Chondrocyte (in vitro differentiated cells): ENCODE measurements around the gene ACACA. TPM values are rescaled to one million over a fixed set of nuclear protein-coding genes. Genes with fewer than 3 reads are reported as not detected.
A peak's percentile ranks its signal among the peaks of the same experiment; 100 is the strongest.
"Not testable (repeated sequence)": the region's sequence is repeated elsewhere in the genome, so short reads cannot be mapped to it uniquely, and the experiment has no call there.

Experiments
- DNase-seq: peaks from one replicate; pipeline ENCODE4 v3.0.0; 2021; ENCODE audit warnings: mixed read lengths, low spot score
- H3K27ac Mint-ChIP-seq: one replicate; pipeline ENCODE4 v1.8.0; 2021; ENCODE audit warnings: mild to moderate bottlenecking, moderate library complexity, mixed read lengths; ENCODE audit not compliant: unreplicated experiment
- H3K27me3 Mint-ChIP-seq: 2 replicates; pipeline ENCODE4 v1.8.0; 2021; ENCODE audit warnings: low read depth, mixed read lengths
- H3K36me3 Mint-ChIP-seq: 2 replicates; pipeline ENCODE4 v1.8.0; 2021; ENCODE audit warnings: low read depth, mixed read lengths
- H3K4me1 Mint-ChIP-seq: 2 replicates; pipeline ENCODE4 v1.8.0; 2021; ENCODE audit warnings: low read depth, mild to moderate bottlenecking, mixed read lengths
- H3K4me3 Mint-ChIP-seq: one replicate; pipeline ENCODE4 v1.8.0; 2021; ENCODE audit warnings: mild to moderate bottlenecking, moderate library complexity, mixed read lengths; ENCODE audit not compliant: unreplicated experiment
- H3K9me3 Mint-ChIP-seq: 2 replicates; pipeline ENCODE4 v1.8.0; 2021; ENCODE audit warnings: low read depth, mixed read lengths
- long read RNA-seq: library from polyadenylated mRNA; stranded (forward); transcript quantifications from one replicate; pipeline ENCODE4 v2.0.0, GENCODE V29; 2021
- total RNA-seq: library from RNA; stranded (reverse); gene quantifications from 3 replicates; pipeline ENCODE4 v1.2.1, GENCODE V29; 2021
- TF ChIP-seq, protein P1 (sequence below): fragments of 200-600 bp; sonication (generic); IDR thresholded peaks from 2 replicates; pipeline ENCODE4 v1.5.0; 2021; ENCODE audit warnings: antibody characterized with exemption, mild to moderate bottlenecking, moderate library complexity

Gene ACACA
- 76.5 to 82.7 TPM (median 77.1 TPM) in 3 replicates for total RNA-seq
- long read RNA-seq, partial matches to known transcripts, result 9 of 15 reads
- long read RNA-seq, other reads (novel, unspliced or antisense), result 5 of 15 reads

DNA sequence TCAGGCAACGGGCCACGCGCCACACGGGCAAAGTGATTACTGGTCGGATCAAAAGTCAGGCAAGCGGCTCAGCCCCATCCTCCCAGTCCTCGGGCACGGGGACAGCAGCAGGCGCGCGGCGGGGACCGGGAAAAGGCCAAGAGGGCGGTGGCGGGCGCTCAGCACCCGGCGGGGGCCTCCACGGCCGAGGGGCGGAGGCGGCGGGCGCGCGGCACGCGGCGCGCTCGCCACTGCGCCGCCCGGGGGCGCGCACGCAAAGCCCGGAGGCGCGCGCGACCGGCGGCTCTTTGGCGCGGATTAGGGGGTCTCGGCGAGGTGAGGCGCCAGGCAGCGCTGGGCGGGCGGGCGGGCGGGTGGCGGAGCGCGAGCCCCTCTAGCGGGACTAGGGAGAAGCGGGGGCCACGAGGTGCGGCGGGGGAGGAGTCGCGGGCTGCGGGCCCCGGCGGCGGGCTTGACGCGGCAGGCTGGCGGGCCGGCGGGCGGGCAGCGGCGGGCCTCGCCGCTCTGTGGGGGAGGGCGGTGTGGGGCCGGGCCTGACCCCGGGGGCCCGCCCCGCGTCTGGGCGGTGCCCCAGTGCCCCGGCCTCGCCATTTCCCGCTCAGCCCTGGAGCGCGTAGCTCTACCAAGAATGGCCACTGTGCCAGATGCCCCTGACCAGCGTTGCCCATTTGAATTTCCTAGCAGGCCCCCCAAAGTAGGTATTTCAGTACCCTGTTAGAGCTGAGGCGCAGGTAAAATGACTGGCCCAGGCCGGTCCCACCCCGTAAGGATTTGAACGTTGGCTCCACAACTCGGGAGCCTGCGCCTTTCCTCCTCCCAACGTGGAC lies at the start of gene ACACA, which contains the start of gene TADA2A:
Gene ACACA, minus strand, starts transcription at position 202 of the 827 bp plus-strand sequence. CDS start 537 bp downstream, outside the sequence.
Gene TADA2A, plus strand, starts transcription at position 252 of the 827 bp plus-strand sequence. CDS start 4,480 bp downstream, outside the sequence.
- H3K4me3 Mint-ChIP-seq, result peak within 1 kb of the TSS; percentile 99
- H3K36me3 Mint-ChIP-seq, result peaks cover 7% of the 10 kb centered on the region
- peak within 1 kb of the TSS; percentile 95 for H3K27ac Mint-ChIP-seq
- no peaks in the 10 kb centered on the region for H3K27me3 Mint-ChIP-seq
- TF ChIP-seq, protein P1, sequence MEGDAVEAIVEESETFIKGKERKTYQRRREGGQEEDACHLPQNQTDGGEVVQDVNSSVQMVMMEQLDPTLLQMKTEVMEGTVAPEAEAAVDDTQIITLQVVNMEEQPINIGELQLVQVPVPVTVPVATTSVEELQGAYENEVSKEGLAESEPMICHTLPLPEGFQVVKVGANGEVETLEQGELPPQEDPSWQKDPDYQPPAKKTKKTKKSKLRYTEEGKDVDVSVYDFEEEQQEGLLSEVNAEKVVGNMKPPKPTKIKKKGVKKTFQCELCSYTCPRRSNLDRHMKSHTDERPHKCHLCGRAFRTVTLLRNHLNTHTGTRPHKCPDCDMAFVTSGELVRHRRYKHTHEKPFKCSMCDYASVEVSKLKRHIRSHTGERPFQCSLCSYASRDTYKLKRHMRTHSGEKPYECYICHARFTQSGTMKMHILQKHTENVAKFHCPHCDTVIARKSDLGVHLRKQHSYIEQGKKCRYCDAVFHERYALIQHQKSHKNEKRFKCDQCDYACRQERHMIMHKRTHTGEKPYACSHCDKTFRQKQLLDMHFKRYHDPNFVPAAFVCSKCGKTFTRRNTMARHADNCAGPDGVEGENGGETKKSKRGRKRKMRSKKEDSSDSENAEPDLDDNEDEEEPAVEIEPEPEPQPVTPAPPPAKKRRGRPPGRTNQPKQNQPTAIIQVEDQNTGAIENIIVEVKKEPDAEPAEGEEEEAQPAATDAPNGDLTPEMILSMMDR, result no peak
- DNase-seq, result no peak
- no peaks in the 10 kb centered on the region for H3K9me3 Mint-ChIP-seq
- H3K4me1 Mint-ChIP-seq, result peaks cover 43% of the 10 kb centered on the region

DNA sequence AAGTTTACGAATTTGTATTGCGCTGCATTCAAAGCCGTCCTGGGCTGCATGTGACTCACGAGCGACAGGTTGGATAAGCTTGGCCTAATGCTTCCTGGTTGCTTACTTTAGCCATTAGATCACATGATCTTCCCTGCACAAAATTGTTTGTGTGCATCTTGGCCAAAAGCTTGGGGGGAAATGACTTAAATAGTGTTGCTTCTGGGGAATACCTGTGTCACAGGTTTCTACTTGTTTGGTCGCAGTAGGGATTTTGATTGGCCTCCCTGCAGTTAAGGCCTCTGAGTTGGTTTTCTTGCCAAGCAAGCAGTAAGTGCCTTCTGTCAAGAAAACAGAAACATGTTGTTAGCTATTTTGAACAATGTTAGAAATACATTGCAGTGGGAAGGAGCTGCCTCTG lies 43.5 kb upstream of the ACACA start:
- Mint-ChIP-seq H3K27me3 (no peaks in the 10 kb centered on the region), H3K9me3 (no peaks in the 10 kb centered on the region), H3K36me3 (peaks cover 8% of the 10 kb centered on the region), H3K4me1 (peaks cover 34% of the 10 kb centered on the region), H3K27ac (no peak overlapping the region), H3K4me3 (no peak overlapping the region)
- DNase-seq, result no peak
- TF ChIP-seq, protein P1, result no peak

DNA sequence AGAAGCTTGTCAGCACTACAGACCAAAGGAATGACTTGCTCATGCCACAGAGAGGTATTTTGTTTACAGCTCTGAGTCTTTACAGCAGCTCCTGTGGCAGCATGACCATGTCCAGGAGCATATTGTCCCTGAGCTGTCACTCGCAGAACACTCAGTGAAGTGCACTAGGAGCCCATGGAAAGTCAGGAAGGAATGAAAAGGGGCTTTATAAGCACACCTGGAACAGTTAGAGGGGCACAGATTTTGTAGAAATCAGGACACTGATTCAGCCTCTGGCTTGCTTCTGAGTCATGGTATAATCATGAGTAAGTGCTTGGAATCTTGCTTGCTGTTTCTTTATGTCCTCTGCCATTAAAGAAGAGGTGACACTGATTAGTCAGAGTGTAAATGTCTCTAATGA lies 41.0 kb upstream of the ACACA start:
- H3K4me1 Mint-ChIP-seq, result peaks cover 20% of the 10 kb centered on the region
- H3K9me3 Mint-ChIP-seq, result no peaks in the 10 kb centered on the region
- no peaks in the 10 kb centered on the region for H3K27me3 Mint-ChIP-seq
- peaks cover 11% of the 10 kb centered on the region for H3K36me3 Mint-ChIP-seq
- peak overlapping the region; percentile 94 for H3K27ac Mint-ChIP-seq
- H3K4me3 Mint-ChIP-seq, result no peak overlapping the region
- TF ChIP-seq, protein P1, result no peak
- no peak for DNase-seq

DNA sequence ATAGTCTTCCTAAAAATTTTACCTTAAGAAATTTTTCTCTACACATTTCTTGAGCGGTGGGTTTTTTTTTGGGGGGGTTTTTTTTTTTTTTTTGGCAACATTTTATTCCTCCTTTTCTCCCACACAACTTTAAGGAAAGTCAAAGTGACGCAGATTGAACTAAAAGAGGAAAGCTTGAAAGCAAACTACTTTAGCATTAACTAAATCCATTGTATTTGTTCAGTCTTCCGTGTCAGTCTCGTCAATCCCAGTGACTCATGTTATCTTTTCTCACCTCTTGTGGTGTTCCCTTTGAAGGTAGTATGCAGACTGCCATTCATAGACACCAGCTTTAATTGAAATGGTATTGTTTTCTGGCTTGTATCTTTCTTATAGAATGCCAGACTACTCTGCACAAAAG lies 39.4 kb upstream of the ACACA start:
- TF ChIP-seq, protein P1, result no peak
- Mint-ChIP-seq H3K9me3 (no peaks in the 10 kb centered on the region), H3K27me3 (no peaks in the 10 kb centered on the region), H3K36me3 (peaks cover 17% of the 10 kb centered on the region), H3K4me3 (no peak overlapping the region), H3K27ac (no peak overlapping the region), H3K4me1 (peaks cover 16% of the 10 kb centered on the region)
- DNase-seq, result no peak

DNA sequence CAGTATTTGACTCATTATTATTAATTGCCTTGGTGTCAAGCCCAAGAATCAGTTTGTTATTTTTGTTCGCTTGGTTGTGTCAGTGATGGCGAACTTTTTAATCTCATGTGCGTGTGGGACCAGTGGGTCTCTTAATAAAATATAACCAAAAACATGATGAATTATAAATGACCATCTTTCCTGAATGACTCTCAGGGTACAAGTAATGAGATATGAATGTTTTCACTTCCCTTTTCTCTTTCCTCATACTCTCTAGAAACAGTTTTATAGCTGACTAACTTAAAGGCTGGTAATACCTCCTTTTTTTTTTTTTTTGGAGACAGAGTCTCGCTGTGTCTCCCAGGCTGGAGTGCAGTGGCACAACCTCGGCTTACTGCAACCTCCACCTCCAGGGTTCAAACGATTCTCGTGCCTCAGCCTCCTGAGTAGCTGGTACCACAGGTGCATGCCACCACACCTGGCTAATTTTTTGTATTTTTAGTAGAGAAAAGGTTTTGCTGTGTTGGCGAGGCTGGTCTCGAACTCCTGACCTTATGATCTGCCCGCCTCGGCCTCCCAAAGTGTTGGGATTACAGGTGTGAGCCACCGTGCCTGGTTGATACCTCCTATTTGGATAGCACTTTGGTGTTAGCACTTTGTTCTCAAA lies 34.9 kb upstream of the ACACA start:
- H3K4me3 Mint-ChIP-seq, DNase-seq, H3K27ac Mint-ChIP-seq, H3K9me3 Mint-ChIP-seq, H3K27me3 Mint-ChIP-seq, H3K4me1 Mint-ChIP-seq: not testable (repeated sequence)
- H3K36me3 Mint-ChIP-seq, result peaks cover 19% of the 10 kb centered on the region
